HT-29 (cell line): ENCODE measurements around the gene GRIN3A. TPM values are rescaled to one million over a fixed set of nuclear protein-coding genes. Genes with fewer than 3 reads are reported as not detected.
"Not testable (repeated sequence)": the region's sequence is repeated elsewhere in the genome, so short reads cannot be mapped to it uniquely, and the experiment has no call there.

Source experiments
- DNase-seq: peaks from one replicate; pipeline ENCODE4 v3.0.0-alpha.2; 2015; ENCODE audit warnings: low spot score
- total RNA-seq: library from RNA; depleted of rRNA; stranded (reverse); fragments of >200 nt; shearing (Covaris generic); gene quantifications from 2 replicates; pipeline ENCODE4 v1.2.3, GENCODE V29; 2014

Gene GRIN3A
- total RNA-seq, 1 experiment from 2014 or later: not detected

DNA sequence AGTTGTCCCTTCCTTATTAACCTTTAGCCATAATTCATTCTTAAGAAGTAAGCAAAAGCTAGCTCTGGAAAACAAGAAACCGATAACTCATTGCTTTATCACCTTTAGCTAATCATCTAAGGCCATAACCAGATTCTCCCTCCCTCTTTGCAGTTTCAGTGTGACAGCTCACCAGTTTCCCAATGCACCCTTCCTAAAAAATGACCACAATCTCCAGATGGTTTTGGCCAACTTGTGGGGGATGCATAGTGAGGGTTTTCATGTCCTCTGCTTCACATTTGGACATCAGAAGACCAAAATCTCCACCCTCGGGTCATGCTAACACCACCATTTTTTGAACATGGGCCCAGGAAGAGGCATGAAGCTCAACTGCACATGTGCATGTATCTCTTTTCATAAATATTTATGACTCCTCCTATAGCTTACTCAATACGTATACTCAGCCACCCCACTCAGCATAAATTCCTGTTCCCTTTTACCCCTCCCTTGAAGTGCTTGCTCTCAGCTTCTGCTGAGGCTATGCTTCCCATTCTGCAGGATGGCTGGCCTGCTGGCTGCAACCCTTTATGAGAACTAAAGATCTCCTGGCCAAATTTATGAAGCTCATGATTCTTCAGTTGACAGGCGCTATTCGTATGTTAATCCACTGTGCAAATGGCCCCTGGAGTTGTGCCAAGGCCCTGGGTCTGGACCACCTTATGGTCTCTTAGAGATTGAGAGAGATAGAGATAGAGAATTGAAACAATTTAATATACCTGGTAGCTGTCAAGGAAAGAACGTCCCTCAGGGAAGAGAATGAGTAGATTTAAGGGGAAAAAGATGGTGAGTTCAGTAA lies 158.5 kb downstream of the GRIN3A start:
- DNase-seq: no peak

DNA sequence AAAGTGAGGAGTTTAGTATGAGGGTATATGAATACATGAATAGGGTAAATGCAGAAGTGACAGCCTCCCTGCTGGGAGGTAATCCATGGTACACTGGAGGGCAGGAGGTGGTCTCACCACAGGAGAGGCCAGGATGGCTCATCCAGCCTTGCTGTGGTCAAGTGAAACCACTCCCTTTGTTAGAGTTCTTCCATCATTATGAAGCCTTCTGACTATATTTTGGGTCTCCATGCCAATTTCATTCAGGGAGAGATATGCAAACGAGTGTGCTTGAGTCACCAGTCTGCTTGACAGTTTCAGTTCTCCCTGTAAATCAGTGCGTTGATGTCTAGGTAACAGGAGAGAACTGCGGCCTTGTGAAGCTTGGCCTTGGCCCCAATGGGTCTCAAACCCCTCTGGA lies 160.1 kb downstream of the GRIN3A start:
- no peak for DNase-seq

DNA sequence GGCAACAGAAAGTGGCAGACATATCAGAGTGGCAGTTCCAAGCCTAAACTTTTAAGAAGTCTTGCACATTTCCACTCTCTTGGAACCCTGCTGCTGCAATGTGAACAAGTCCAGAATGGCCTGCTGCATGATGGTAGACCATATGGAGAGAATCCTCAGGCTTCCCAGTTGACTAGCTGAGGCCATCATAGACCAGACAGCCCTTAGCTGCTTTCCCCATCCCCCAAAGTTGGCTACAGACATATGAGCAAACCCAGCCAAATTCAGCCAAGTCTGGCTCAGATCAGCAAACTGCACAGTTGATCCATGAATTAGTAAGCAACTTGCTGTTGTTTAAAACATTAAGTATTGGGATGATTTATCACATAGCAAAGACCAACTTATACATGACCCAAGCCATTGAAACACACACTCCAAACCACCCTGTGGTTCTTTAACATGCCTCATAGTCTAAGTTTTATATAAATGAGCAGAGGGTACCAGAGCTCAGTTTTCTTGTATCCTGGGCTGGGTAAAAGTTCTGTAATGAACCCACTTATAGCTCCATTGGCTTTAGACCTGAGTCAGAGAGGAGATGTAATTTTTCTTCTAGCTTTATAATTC lies 163.6 kb downstream of the GRIN3A start:
- DNase-seq: no peak

DNA sequence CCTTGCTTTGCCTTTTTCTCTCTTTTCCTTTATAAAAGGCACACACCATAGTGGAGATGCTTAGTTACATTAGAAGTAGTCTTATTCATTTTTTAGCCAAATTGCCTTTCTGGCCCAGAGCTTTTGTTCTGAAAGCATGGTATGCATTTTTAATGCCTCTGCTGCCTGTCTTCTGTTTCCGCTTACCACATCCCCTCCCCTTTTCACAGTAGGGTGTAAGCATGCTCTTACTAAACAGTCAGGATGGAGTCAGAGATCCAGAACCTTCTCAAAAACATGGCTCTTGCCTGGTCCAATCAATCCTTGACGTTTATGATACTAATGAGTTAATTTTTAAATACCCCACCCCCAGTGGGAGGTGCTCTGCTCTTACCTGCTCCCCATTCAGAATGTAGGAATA lies 166.1 kb downstream of the GRIN3A start:
- no peak for DNase-seq

DNA sequence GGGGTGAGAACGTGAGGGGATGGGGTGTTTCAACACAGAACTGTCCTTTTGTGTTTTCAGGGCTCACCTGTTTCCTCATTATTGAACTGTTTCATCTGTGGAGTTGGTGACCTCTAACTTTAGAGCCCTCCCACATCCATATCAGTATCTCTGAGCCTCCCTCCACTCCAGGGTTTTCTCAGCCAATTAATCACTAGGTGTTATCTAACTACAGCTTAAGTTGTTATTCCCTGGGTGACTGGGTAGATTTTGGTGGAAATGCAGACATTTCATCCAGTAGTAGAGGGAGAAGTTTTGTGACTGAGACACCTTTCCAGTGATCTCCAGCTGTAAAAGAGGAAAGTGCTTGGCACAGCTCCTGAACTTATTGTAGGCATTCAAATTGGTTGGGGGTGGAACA lies 167.3 kb downstream of the GRIN3A start:
- DNase-seq: no peak

DNA sequence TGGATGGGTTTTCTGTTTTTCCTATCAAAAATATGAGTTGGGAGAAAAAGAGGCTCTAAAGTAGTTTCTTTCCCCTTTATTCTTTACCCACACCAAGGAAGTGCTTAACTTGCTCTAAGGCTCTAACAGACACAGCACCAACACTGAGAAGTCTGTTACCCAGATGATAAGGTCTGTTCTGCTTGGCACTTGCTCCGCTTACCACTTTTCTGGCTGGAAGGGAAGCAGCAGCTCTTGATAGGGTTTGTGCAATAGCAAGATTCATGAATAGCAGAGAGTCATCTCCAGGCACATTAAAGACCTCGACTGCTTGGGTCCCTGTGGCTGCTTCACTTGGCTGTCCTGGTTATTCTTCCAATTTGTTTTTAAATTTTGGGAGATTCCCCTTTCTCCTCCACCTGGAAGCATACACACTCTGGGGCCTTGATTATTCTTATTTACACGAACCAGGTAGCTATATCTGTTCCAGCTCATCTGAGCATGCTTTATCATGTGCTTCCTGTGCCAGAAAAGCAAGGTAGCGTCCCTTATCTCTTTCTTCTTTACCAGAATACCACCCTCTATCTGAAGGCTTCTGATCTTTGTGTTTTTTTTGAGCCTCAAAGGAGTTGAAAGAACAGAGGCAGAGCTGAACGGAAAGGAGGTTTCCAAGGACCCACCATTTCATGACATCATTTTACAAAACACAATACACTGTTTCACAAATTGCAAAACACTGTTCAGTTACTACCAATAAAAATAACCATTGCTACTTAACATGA lies 168.5 kb downstream of the GRIN3A start:
- no peak for DNase-seq

DNA sequence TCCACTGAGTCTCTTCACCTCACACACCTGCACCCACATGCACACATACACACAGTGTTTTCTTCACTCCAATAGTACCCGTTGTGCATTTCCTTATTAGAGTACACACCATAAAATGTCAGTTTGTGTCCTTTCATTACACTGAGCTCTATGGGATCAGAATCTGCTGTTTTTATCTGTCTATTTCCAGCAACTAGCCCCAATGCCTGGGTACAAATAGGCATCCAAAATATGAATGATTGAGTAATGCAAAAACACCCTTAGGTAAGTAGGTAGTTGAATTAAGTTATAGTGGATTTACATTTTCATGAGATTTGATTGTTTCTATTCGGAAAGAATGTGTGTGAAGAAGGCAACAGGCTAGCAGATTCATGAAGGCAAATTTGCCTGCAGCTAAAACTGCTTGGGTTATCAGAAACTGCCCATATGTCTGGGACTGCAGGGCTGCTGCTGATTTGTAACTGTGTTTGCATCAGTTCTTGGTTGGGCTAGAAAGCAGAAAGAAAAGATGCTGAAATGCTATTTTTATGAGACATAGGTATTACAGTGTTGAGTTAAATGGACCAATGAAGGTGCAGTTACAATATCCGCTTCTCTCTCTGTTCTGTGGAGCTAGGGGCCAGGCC lies 170.6 kb downstream of the GRIN3A start:
- DNase-seq: no peak

DNA sequence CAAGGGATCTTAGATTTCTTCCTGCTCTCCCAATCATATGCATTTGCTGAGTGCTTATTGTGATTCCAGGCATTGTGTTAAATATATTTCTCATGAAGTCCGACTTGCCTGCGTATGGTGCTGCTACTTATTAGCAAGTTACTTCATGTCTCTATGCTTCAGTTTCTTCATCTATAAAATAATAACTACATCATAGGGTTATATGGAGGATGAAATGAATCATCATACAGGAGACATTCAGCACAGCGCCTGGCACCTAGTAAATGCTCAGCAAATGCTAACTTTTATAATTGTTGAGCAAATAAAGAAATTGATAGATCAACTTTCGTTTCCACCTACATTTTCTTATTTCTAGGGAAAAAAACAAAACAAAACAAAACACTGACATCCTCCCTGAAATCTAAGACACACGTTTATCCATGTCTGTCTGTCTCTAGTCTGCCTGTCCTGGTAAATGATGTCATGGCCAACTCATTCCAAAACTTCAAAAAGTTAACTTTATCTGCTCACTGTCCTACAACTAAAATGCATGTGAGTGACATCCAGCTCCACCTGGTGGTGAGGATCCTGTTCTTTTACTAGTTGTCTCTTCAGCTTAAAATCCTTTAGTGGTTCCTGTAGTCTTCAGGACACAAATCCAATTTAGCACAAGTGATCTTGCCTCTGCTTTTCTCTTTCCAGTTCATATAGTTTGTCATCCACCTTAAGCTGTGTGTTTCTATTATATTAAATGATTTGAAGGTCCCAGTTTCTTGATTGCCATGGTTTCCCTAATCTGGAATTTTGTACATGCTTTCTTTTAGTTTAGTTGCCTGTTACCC lies 171.3 kb downstream of the GRIN3A start:
- peak; percentile 58 for DNase-seq

DNA sequence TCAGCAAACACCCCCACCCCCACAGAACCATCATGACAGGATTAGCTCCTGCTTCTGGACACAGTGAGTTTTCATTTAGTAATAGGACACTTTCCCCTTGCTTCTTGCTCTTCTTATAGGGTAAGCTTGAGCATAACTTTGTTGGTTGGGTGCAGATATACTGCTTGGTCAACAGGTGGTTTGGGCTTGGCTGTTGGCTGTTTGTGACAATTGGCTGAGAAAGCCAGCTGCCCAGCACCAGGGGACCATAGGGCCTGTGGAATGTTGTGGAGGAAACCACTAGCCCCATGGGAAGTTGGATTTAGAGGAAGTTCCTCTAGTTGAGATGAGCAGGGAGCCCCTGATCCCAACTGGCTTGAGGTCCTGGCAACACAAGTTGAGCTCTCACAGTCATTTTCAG lies 174.2 kb downstream of the GRIN3A start:
- DNase-seq: no peak

DNA sequence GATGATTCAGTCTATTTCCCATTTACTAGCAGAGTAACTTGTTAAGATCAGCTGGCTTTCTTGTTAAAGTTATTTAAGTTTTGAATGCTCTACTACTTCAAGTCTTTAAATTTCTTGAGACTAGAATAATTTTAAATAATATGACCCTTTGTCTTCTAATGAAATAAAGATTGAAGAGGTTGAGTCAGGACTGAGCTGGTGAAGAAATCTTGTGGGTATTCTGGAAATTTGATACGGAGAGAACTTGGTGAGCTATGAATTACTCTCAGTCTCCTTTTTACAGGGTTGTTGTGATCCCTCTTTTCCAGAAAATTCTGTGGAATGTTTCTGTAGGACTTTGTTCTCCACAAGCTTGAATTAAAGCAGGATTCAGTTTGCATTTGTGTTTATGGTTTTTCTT lies 175.5 kb downstream of the GRIN3A start:
- DNase-seq: no peak

DNA sequence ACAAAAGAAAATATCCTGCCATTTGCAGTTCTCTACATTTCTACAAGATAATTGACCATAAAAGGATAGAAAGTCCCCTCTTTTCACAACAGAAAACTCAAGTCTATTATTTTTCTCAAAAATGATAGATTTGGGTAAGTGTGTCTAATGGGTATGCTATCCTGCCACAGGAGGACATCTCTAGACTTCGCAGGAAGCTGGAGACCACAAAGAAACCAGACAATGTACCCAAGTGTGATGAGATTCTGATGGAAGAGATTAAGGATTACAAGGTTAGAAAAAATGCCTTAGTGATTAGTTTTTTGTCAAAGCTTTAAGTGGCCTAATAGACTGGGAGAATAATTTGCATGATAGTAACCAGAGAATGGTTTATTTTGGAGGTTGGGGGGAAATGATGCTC lies 176.7 kb downstream of the GRIN3A start:
- DNase-seq: no peak

DNA sequence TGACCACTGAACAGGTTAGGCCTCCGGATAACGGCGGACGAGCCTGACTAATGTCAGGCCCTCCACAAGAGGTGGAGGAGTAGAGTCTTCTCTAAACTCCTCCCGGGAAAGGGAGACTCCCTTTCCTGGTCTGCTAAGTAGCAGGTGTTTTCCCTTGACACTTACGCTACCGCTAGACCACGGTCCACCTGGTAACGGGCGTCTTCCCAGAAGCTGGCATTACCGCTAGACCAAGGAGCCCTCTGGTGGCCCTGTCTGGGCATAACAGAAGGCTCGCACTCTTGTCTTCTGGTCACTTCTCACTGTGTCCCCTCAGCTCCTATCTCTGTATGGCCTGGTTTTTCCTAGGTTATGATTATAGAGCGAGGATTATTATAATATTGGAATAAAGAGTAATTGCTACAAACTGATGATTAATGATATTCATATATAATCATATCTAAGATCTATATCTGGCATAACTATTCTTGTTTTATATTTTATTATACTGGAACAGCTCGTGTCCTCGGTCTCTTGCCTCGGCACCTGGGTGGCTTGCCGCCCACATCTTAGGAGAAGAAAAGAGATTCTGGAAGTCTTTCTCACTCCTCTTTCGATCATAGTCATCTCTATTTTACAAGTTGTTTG lies 188.9 kb downstream of the GRIN3A start:
- not testable (repeated sequence) for DNase-seq

DNA sequence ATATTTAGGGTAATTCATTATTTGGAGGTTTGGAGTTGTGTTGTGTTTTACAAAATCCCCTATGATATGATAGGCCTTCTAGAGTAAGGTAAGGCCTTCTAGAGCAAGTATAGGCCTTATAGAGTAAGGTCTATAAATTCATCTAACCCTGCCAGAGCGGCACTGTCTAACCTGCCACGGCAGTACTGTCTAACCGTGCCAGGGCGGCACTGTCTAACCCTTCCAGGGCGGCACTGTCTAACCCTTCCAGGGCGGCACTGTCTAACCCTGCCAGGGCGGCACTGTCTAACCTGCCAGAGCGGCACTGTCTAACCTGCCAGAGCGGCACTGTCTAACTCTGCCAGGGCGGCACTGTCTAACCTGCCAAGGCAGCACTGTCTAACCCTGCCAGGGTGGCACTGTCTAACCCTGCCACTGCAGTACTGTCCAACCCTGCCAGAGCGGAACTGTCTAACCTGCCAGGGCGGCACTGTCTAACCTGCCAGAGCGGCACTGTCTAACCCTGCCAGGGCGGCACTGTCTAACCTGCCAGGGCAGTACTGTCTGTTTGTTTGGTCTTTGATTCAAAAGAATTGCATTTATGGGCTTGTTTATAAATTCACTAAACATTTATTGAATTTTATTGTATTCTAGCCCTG lies 195.2 kb downstream of the GRIN3A start:
- no peak for DNase-seq

DNA sequence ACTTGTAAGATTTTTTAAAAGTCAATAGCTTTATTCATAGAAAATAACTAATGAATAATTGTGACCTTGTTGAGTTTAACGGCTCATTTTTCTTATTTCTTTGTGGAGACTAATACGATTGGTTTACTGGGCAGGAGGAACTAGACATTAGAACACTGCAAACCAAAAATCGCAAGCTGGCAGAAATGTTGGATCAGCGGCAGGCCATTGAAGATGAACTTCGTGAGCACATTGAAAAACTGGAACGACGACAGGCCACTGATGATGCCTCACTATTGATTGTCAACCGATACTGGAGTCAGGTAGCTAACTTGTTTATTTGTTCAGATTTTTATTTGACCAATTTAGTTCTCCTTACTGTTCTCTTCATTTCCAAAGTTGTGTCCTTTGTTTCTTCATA lies 198.4 kb downstream of the GRIN3A start:
- no peak for DNase-seq

DNA sequence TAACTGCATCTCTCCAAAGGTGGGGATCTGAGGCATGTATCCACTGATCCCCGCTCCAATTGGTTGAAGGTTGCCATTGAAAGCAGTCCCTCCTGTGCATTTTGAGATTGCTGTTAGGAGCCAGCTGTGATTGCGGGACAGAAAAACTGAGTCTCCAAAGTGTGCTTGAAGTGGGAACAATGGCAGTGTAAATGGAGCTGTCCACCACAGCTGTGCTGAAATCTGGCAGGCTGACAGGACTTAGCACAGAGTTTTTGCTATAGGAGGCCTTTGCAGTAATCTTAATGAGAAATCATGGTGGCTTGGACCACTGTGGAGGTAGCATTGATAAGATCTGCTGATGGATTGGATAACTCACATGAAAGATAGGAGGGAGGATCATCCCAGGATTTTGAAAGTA lies 201.5 kb downstream of the GRIN3A start:
- DNase-seq: peak; percentile 11

DNA sequence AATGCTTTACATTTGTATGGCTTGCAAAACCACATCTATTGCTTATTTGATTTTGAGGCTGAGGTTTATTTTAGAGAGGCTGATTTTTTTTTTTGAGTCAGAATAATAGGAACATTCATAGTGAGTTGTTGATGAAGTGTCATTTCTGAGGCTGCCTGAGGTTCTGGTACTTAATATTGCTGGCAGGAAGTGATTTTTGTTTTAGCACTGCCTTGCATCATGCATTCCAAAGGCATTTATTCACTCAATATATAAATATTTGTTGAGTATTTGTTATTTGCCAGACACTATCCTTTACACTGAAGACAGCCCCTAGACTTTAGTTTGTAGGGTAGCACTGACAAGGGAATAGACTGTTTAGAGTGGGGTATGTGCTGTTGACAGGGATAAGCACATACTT lies 202.1 kb downstream of the GRIN3A start:
- no peak for DNase-seq

DNA sequence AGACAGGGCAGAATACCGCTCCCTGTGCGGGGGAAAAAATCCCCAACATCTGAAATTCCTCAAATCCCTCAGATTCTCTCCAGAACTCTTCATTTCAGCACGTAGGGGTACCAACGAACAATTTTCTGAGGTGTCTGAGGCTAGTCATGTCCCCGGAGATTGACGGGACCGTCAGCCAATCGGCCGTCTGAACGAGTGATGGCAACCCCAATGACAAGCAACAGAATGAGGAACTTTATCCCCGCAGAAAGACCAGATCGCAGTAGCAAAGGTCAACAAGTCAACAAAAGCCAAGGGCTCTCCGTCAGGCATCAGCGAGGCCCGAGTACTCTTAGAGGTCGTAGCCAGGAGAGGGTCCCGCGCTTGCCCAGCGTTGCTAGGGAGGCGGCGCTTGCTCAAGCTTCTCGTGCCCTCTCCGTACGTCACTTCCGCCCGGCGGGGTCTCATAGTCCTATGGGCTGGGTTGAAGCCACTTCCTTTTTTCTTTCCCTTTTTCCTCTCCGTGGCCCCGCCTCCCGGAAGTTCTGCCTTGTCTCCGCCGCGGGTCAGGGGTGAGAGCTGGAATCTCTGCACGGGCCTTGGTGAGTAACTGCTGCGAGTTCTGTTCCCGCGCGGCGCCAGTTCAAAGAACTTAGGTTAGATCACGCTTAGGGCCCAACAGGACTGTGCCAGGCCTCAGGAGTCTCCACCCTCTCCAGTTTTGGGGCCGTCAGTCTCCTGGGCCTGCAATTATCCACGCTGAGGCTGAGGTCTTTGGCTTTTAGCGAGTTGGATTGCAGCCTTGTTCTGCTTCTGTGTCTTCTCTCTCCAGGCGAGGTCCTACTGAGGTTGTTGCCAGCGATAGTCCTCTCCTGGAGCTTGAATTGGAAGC lies 204.9 kb downstream of the GRIN3A start, which contains the start of gene RNF20:
RNF20 (plus strand) TSS at position 520 of the 871 bp plus-strand sequence. CDS start 1,571 bp downstream, outside the sequence.
- peak; percentile 98 for DNase-seq

DNA sequence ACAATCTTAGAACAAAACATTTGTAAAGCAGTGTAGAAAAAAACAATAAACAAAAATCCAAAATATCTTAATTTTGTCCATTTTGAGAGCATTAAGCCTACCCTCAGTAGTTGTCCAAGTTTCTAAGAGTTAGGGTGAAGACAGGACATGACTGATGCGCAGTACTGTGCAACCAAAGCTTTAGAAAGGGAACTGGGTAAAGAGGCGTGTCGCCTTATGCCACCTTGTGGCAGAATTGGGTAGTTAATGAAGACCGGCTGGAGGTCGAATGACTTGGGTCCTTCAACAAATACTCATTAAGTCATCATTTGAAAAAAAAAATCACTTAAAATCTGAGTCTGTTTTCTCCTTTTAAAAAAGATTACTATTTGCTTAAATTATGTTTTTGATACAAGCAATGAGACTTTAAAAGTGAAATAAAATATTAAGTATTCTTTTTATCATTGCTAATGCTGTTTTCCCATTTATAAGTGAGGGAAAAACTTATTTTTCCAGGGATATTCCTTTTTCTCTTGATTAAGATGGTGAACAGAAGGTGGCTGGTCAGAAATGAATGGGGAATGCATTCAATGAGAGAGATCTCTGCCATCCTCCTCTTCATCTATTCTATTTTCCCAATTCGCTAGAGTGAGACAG lies 208.3 kb downstream of the GRIN3A start:
- peak; percentile 86 for DNase-seq

DNA sequence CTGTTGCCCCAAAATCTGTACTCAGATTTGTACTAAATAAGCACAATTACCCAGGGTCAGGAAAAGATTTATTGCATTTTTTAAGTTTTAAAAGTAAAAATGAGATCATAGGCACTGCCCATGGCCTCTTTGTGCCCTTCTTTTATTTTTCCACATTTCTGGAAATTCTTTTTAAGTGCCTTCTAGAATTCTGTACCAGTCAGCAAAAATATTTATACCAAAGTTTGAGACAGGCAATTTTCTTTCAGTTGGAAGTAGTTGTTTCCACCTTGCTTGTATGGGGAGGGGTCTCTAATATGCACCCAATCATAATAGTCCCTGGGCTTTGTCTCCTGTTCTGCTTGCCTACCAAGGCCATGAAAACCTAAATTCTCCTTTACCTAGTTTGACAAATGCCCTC lies 210.4 kb downstream of the GRIN3A start:
- no peak for DNase-seq
